GM21390 (cell line): ENCODE results near the gene MBOAT7.
"Not testable (repeated sequence)": the region's sequence is repeated elsewhere in the genome, so short reads cannot be mapped to it uniquely, and the experiment has no call there.

ENCODE experiments used
- ATAC-seq: cut with Tn5 transposase; IDR thresholded peaks from one replicate; pipeline ENCODE4 v1.9.1; 2021; ENCODE audit not compliant: unreplicated experiment

The MBOAT7 gene

DNA sequence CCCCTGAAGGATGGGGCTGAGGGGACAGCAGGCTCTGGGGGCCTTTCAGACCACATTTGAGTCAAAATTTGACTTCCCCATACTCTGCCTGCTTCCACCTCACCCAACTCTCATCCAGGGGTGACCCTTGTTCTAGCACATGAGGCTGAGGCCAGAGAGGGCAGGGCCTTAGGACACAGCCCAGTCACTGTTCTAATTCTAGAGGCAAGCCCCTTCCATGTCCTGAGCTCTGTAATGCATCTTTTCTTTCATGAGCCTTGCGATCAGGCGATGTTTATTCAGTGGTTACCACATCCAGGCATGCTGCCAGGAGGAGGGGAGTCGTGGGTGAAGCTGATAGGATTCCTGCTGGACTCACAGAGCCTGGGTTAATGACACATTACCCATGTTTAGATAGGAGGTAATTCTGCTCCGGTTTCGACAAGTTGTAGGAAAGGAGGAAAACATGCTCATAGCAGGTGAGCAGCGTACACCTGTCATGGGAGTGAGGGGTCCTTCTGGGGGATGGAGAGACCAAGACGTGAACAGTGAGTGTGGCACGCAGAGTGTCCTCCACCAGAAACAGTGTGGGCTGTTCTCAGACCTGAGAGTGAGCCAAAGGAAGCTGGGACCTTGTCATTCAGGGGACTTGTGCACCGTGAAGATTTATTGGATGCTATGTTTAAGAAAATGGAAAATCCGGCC lies 20.6 kb upstream of the MBOAT7 start:
- no peak for ATAC-seq

DNA sequence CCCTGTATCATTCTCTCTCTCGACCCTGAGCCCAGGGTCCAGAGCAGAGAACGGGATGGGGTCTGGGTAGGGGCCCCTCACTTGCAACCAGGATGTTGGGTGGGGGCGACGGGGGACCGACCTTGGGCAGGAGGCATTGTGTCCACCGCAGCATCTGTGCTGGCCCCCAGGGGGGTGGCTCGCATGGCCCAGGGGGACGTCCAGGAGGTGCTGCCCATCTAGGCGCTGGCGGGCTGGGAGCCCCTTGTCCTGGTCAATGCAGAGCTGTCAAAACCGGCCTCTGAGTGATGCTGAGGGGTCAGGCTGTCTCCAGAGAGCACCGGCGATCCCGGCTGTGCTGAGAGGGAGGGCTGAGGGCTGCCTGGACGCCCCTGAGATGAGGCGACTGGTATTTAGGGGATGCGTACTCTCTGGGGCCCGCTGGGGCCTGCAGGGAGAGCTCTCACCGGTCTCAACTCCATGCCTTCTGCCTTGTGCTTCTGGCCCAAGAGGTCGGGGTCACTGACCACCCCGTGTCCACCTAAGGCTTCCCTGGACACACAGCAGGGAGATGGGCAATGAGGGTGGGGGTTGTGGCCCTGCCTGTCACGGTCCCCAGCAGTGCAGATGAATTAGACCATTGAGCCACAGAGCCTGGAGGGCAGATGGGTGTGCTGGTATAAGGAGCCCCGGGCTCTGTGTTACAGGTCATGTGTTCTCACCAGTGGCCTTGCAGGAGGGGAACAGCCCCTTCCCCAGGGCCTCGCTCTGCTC lies 19.9 kb upstream of the MBOAT7 start:
- ATAC-seq: no peak

DNA sequence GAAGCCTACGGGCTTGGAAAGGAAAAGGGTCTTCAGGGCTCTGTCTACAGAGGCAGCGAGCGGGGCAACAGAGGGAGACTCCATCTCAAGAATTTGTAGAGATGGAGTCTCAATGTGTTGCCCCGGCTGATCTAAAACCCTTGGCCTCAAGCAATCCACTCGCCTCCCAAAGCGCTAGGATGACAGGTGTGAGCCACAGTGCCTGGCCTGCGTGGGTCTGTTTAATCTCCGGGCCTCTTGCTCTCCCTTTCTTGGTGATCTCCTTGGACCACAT lies 19.3 kb upstream of the MBOAT7 start:
- ATAC-seq: no peak

DNA sequence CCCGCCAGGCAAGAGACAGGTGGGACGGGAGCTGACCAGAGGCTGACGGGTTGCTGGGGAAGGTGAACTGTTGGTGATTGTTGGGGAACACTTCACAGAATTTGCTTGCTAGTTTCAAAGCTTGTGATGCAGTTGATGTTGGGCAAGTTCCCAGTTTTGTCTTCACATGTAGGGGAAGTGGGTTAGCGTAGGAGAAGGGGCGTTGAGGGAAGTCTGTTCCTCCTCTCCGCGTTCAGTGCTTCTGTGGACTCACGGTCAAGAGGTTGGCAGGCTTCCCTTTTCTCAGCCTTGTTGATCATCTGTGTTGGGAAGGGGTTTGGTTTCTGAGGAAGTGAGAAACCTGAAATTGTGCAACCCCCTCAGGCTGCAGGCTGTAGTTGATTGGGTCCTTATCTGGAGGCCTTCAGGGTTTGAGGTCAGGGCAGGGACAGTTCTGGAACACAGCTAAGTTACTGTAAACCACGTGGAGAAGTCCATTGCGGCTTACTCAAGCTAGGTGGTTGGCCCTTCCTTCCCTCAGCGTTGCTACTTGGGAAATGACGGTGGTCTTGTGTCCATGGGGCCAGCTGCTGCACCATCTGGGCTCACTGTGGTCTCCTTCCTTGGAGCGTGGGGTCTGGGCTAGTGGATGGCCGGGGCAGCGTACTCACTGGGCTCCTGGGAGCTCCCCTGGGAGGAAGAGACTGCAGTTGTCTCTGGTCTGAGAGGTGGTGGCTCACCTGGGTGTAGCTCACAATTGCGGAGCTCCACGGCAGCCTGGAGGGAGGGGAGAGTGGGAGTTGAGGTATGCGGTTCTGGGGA lies 18.8 kb upstream of the MBOAT7 start:
- ATAC-seq: peak; percentile 42

DNA sequence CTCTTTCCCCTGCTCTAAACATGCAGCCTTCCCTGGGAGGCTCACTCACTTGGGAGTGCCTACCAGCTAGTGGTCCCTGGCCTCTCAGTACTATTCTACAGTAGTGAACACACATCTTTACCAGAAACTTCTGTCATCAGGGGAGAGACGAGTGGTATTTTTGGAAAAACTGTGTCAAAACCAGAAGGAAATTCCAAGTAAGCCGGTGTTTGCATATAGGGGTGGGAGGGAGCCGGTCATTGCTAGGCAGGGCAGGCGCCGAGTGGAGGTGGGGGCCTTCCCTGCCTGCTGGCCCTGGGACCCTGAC lies 18.2 kb upstream of the MBOAT7 start:
- ATAC-seq: no peak

DNA sequence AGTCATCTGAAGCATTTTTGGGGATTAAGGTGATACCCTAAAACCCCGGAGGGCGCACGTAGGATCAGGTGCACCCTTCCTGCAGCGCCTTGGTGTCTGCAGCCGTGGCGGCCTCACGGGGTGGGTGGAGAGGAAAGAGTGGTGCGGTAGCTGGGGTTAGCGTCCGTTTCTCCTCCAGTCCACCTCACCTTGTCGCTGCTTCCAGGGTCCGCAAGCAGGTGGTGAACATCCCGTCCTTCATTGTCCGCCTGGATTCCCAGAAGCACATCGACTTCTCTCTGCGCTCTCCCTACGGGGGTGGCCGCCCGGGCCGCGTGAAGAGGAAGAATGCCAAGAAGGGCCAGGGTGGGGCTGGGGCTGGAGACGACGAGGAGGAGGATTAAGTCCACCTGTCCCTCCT lies 17.8 kb upstream of the MBOAT7 start:
- ATAC-seq: not testable (repeated sequence)

DNA sequence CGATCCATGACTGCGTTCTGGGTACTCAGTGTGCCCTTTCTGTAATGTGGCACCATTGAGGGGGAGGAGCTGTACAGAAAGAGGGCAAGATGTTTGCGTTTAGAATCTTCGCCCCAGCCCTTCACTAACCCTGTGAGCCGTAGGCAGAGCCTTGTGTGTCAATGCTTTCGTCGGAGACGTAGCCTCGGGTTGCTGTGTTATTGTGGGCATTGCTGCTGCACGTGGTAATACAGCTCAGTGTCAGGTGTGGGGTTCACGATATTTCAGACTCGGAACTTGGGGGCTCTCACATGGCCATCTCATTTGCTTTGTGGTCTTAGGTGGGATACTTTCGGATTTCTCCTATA lies 17.4 kb upstream of the MBOAT7 start:
- no peak for ATAC-seq

DNA sequence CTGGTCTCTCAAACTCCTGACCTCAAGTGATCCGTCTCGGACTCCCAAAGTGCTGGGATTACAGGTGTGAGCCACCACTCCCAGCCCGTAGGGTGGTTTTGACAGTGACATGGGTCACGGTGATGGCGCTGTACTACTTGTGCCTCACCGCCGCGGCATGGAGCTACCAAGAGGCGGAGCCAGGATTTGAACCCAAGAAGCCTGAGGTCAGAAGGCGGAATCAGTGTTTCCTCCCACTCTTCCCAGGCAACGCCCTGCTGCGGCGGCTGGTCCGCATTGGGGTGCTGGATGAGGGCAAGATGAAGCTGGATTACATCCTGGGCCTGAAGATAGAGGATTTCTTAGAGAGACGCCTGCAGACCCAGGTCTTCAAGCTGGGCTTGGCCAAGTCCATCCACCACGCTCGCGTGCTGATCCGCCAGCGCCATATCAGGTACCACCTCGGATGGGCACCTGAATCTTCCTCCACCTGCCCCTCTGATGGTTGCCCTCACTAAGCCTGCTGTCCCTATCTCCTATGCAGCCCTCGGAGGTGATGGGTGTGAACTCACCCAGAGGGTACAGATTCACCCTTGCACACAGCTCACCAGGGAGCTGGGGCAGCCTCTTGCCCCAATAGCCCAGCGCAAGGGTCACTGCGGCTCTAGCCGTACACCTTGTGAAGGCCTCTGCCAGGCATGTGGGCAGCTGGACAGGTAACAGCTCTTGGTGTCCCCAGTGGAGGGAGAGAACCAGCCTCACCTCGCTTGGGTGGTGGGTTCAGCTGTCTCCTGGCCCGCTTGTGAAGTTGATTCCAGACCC lies 16.9 kb upstream of the MBOAT7 start:
- no peak for ATAC-seq

DNA sequence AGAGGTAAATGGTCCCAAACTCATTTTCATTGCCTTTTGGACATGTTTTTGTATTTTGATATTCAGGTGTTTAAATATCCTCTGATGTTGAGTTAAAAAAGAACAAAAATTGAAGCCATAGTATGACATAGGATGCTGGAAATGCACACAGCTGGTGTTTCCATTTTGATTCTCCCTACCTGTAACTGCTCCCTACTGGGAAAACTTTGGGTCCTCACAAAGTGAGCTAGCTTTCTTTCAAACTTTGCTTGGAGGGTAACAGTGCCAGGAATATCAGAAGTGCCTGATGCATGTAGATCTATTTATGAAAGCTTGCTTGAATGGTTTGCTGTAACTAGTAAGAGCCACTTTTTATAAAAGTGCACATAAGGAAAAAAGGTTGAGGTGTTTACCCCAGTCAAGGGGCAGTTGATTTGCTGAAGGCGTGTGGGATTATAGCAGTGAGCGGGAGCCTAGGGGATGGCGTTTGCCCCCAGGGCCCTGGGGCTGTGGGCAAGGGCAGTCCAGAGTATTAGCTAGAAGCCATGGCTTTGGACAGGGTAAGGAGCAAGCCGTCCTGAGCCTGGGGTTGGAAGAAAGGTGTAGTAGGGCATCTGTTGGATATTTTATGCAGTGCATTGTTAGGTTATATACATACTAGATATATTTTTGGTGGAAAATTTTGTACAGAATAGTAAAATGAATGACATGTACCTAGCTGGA lies 15.5 kb upstream of the MBOAT7 start:
- ATAC-seq: no peak

DNA sequence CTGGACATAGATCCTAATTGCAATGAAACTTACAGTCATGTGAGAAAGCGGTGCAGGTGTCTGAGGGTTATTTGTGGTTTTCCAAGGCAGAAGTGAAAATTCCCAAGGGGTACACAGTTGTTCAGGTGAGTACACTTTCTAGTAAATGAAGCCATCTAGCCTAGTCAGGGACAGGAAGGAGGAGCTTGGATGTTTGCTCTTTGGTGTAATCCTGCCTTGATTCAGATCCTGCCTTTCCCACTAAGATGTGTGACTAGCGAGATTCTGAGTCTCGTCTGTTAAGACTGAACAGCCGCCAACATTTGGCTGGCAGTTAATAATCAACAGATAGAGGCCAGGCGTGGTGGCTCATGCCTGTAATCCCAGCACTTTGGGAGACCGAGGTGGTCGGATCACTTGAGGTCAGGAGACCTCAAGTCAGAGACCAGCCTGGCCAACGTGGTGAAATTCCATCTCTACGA lies 13.8 kb upstream of the MBOAT7 start:
- ATAC-seq: no peak

DNA sequence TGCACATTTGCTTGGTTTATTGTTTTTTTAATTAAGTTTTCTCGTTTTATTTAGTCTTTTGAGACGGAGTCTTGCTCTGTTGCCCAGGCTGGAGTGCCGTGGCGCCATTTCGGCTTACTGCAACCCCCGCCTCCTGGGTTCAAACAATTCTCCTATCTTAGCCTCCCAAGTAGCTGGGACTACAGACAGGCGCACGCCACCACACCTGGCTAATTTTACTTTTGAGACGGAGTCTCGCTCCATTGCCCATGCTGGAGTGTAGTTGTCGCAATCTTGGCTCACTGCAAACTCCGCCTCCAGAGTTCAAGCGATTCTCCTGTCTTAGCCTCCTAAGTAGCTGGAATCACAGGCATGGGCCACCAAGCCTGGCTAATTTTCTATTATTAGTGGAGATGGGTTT lies 12.6 kb upstream of the MBOAT7 start:
- ATAC-seq: no peak

DNA sequence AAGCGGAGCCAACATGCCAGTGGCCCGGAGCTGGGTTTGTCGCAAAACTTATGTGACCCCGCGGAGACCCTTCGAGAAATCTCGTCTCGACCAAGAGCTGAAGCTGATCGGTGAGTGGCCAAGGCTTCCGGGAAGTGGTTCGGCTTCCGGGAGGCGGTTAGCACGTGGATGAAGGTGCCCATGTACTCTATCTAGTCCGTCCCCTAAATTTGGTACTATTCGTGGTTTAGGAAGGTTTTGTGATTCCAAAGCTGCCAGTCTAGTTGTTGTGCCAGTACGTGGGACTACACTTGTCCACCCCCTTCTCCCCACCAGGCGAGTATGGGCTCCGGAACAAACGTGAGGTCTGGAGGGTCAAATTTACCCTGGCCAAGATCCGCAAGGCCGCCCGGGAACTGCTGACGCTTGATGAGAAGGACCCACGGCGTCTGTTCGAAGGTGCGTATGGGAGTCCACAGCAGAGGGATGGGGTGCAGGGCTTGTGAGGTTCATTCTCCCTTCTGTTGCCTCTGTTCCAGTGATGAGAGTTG lies 11.9 kb upstream of the MBOAT7 start:
- no peak for ATAC-seq

DNA sequence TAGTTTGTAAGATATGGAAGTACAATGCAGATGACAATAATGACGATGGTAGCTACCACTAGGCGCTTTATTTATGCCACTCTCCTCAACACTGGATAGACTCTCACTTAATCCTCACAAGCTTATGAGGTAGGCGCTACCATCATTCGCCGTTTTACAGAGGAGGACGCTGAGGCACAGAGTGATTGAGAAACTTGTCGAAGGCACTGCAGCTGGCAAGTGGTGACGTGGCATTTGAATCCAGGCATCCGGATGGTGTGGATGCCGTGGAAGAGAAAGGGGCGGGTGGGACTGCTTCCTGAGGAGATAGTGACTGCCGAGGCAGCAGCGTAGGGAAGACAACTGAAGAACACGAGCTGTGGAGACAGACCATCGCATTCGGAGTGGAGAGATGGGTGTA lies 10.0 kb upstream of the MBOAT7 start:
- no peak for ATAC-seq

DNA sequence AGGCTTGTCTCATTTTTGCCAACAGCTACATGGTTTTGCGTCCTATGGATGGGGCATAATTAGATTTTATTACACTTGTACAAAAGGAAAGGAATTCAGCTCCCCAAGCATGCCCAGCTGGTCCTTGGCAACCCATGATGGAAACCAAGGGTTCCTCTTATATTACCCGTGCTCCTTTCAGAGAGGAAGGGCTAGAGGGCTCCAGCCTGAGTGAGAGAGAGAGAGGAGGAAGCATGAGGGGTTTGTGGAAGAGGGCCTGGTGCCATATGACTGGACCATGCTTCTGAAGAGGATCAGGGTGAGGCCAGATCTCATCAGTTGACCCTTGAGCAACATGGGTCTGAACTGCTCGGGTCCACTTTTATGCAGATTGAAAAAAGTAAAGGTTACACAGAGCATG lies 7.7 kb upstream of the MBOAT7 start:
- no peak for ATAC-seq

DNA sequence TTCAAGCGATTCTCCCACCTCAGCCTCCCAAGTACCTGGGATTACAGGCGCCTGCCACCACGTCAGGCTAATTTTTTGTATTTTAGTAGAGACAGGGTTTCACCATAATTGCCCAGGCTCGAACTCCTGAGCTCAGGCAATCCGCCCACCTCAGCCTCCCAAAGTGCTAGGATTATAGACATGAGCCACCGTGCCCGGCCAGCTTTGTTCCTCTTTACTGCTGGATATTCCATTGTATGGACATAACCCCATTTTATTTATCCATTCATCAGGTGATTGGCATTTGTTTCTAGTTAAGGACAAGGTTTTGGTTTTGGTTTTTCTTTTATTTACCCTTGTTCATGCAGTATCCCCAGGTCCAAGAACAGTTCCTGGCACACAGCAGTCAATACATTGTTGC lies 7.2 kb upstream of the MBOAT7 start:
- ATAC-seq: no peak

DNA sequence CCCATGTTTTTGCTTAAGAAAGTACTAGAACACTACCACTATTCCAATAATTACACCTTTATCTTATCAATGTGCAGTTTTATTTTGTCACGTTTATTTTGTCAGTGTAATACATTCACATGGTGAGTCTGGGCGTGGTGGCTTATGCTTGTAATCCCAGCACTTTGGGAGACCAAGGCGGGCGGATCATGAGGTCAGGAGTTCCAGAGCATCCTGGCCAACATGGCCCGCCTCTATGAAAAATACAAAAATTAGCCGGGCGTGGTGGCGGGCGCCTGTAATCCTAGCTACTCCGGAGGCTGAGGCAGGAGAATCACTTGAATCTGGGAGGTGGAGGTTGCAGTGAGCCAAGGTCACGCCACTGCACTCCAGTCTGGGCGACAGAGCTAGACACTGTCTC lies 5.1 kb upstream of the MBOAT7 start:
- ATAC-seq: not testable (repeated sequence)

DNA sequence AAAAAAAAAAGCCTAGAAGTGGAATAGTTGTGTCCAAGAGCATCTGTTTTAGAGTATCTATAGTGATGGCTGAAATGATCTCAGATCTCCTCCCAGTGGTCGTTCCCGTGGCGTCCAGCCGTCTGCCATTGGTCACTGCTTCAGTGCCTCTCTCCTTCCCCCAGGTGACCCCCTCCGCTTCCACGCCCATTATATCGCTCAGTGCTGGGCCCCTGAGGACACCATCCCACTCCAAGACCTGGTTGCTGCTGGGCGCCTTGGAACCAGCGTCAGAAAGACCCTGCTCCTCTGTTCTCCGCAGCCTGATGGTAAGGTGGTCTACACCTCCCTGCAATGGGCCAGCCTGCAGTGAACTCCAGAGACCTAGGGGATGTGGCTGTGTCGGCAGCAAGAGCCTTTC lies 3.6 kb upstream of the MBOAT7 start:
- ATAC-seq: no peak

DNA sequence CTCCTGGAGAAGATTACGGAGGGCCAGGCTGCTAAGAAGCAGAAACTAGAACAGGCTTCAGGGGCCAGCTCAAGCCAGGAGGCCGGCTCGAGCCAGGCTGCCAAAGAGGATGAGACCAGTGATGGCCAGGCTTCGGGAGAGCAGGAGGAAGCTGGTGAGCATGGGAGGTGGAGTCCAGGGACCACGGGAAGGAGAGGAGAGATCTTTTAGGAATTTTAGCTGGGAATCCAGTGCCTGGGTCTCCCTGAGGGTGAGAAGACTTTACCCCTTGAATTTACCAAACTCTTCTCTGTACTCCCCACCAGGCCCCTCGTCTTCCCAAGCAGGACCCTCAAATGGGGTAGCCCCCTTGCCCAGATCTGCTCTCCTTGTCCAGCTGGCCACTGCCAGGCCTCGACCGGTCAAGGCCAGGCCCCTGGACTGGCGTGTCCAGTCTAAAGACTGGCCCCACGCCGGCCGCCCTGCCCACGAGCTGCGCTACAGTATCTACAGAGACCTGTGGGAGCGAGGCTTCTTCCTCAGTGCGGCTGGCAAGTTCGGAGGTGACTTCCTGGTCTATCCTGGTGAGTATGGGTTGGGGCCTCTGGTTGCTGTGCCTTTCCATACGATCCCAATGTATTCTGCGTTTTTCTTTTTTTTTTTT lies 2.6 kb upstream of the MBOAT7 start:
- no peak for ATAC-seq

DNA sequence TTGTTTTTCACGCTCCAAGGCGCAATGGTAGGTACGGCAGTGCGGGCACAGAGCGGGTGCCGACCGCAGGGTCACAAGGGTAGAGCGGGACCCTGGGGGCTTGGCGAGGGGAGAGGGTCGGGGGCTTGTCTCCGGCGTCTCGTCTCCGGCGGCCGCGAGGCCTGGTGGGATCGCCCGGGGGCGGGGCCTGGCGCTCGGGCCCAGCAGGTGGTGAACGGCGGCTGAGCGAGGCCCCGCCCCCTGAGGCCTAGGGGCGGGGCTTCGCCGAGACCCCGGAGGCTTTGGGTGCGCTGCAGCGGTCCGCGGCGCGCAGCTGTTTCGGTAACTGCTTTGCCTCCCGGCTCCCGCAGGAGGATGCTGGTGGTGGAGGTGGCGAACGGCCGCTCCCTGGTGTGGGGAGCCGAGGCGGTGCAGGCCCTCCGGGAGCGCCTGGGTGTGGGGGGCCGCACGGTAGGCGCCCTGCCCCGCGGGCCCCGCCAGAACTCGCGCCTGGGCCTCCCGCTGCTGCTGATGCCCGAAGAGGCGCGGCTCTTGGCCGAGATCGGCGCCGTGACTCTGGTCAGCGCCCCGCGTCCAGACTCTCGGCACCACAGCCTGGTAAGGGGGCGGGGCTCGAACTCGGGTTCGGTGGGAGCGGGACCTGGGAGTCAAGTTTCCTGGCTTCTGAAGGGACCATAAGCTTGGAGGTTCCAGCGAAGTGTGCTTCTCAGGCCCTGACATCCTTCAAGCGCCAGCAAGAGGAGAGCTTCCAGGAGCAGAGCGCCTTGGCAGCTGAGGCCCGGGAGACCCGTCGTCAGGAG lies 1.8 kb upstream of the MBOAT7 start, which contains the start of gene TSEN34:
TSEN34 (plus strand) TSS at position 298 of the 800 bp plus-strand sequence; CDS start at position 355, 57 bp downstream.
- ATAC-seq: peak; percentile 29
